HEK293 (cell line): ENCODE data around the gene IPO11.
A peak's percentile ranks its signal among the peaks of the same experiment; 100 is the strongest.

ENCODE experiments used
- CTCF ChIA-PET: fragments of 350-600 bp; formaldehyde crosslinking; extraction: SDS; loops from one replicate; lab custom pipeline; 2021; ENCODE audit warnings: antibody characterized with exemption; lab: Yijun Ruan, JAX
- POLR2A ChIA-PET: fragments of 300-600 bp; formaldehyde crosslinking; extraction: SDS; loops from one replicate; lab custom pipeline; 2020; ENCODE audit warnings: antibody characterized with exemption, inconsistent platforms; lab: Yijun Ruan, JAX
- H3K27ac ChIP-seq: fragments of 200-500 bp; sonication (Bioruptor generic); 2 replicates; pipeline ENCODE4 v1.5.1; 2014; ENCODE audit warnings: low read depth, low read length, control low read depth, inconsistent platforms; ENCODE audit errors: extremely low read depth
- H3K36me3 ChIP-seq, 2 experiments: fragments of 200-500 bp in 1 of 2; sonication (Bioruptor generic) in 1 of 2; 1 replicate in 1 of 2; 2 replicates in 1 of 2; pipeline ENCODE4 v1.5.1; 2014 to 2017; ENCODE audit warnings: inconsistent platforms in 2 of 2, low read length in 2 of 2; ENCODE audit not compliant: control insufficient read depth in 2 of 2, insufficient read depth in 1 of 2
- H3K4me1 ChIP-seq: fragments of 200-500 bp; sonication (Bioruptor generic); 2 replicates; pipeline ENCODE4 v1.5.1; 2014; ENCODE audit warnings: mild to moderate bottlenecking, low read length, inconsistent platforms; ENCODE audit not compliant: control insufficient read depth, insufficient read depth
- H3K4me3 ChIP-seq: 2 replicates; pipeline ENCODE4 v1.5.1; 2011; ENCODE audit warnings: low read depth, mild to moderate bottlenecking, control low read depth, low read length, moderate library complexity
- H3K9me3 ChIP-seq: fragments of 200-500 bp; sonication (Bioruptor generic); 2 replicates; pipeline ENCODE4 v1.5.1; 2014; ENCODE audit warnings: low read depth, low read length, inconsistent platforms; ENCODE audit not compliant: control insufficient read depth, insufficient read depth
- ZNF10 ChIP-seq: fragments of 450-650 bp; formaldehyde crosslinking; IDR thresholded peaks from 2 replicates; pipeline ENCODE4 v1.5.1; 2017; ENCODE audit warnings: missing biosample characterization, missing genetic modification characterization
- ZNF121 ChIP-seq: fragments of 450-650 bp; formaldehyde crosslinking; IDR thresholded peaks from 2 replicates; pipeline ENCODE4 v1.5.1; 2016; ENCODE audit warnings: missing biosample characterization, missing genetic modification characterization
- ZNF132 ChIP-seq: fragments of 450-650 bp; formaldehyde crosslinking; IDR thresholded peaks from 2 replicates; pipeline ENCODE4 v1.5.1; 2017; ENCODE audit warnings: missing biosample characterization, missing genetic modification characterization, borderline replicate concordance
- ZNF302 ChIP-seq: fragments of 450-650 bp; formaldehyde crosslinking; IDR thresholded peaks from 2 replicates; pipeline ENCODE4 v1.5.1; 2016; ENCODE audit warnings: missing biosample characterization, missing genetic modification characterization, low read depth
- ZNF362 ChIP-seq: fragments of 450-650 bp; formaldehyde crosslinking; IDR thresholded peaks from 2 replicates; pipeline ENCODE4 v1.5.1; 2016; ENCODE audit warnings: missing biosample characterization, missing genetic modification characterization
- ZNF518A ChIP-seq: fragments of 450-650 bp; formaldehyde crosslinking; conservative IDR thresholded peaks from 2 replicates; pipeline ENCODE4 v1.5.1; 2016; ENCODE audit warnings: low read depth, missing biosample characterization, missing genetic modification characterization
- ZNF670 ChIP-seq: fragments of 450-650 bp; formaldehyde crosslinking; IDR thresholded peaks from 2 replicates; pipeline ENCODE4 v1.5.1; 2016; ENCODE audit warnings: missing biosample characterization, missing genetic modification characterization, low read depth

IPO11 gene

GRCh38 chr5:62432621-62433064, 20.1 kb downstream of the IPO11 start (continued):
- TF ChIP-seq ZNF670 (tag by site-specific recombination) = no peak

DNA sequence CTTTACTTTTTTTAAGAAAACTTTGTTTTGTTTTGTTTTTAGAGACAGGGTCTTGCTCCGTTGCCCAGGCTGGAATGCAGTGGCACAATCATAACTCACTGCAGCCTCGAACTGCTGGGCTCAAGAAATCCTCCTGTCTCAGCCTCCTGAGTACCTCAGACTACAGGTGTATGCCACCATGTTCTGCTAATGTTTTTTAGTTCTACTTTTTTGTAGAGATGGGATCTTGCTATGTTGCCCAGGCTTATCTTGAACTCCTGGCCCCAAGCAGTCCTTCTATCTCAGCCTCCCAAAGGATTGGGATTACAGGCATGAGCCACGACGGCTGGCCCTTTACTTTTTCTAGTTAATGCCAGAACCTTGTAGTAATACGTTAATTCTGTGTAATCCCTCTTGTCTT, 36.0 kb downstream of the IPO11 start:
- H3K4me1 ChIP-seq = no peaks in the 10 kb centered on the region
- H3K9me3 ChIP-seq = no peaks in the 10 kb centered on the region
- no peak overlapping the region for H3K27ac ChIP-seq
- ChIA-PET CTCF (interaction anchor here (0.7 kb wide), 1 partner anchor 11 kb away, joined by 3 read pairs; no protein-coding TSS in a partner anchor), POLR2A (interaction anchor here (1.4 kb wide), 1 partner anchor 45 kb away, joined by 5 read pairs; the partner anchor contains the start of gene DIMT1)
- peak; percentile 88 for TF ChIP-seq ZNF121 (tag by site-specific recombination)
- TF ChIP-seq ZNF518A (tag by site-specific recombination) = no peak
- peaks cover 7 to 26% of the 10 kb centered on the region in 2 experiments for H3K36me3 ChIP-seq
- no peak overlapping the region for H3K4me3 ChIP-seq

DNA sequence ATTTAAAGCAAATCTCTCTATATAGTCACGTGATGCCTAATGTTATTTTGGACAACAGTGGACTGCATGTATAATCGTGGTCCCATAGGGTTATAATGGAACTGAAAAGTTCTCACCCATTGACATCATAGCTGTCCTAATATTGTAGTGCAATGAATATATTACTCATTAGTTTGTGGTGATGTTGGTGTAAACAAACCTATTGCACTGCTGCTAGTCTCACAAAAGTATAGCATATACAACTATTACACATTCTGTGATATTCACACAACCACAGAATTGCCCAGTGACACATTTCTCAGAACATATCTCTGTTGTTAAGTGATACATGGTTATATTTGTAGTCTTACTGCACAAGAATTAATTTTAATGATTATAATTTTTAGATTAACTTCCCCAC, 37.7 kb downstream of the IPO11 start:
- Histone ChIP-seq H3K9me3 (no peaks in the 10 kb centered on the region), H3K27ac (no peak overlapping the region), H3K36me3 (peaks cover 7 to 26% of the 10 kb centered on the region in 2 experiments), H3K4me1 (no peaks in the 10 kb centered on the region), H3K4me3 (no peak overlapping the region)
- TF ChIP-seq ZNF132 (tag by site-specific recombination) (no peak), ZNF10 (tag by site-specific recombination) (no peak), ZNF518A (tag by site-specific recombination) (no peak), ZNF362 (tag by site-specific recombination) (no peak), ZNF302 (tag by site-specific recombination) (no peak)
- ChIA-PET CTCF (interaction anchor here (0.7 to 1.9 kb wide), 3 partner anchors 10 to 18 kb away, joined by 3 to 10 read pairs (median 3); no protein-coding TSS in a partner anchor), POLR2A (no interaction called here)
